Measurements from ENCODE around the gene SLC1A4. TPM values are rescaled to one million over a fixed set of nuclear protein-coding genes. Genes with fewer than 3 reads are reported as not detected.

The SLC1A4 gene
- total and polyA plus RNA-seq, 10 of the 15 experiments (the other 5 are each of a cell fraction or from before 2014, with no cell fraction given): 10.8 to 43.2 (median 27.7) TPM

DNA sequence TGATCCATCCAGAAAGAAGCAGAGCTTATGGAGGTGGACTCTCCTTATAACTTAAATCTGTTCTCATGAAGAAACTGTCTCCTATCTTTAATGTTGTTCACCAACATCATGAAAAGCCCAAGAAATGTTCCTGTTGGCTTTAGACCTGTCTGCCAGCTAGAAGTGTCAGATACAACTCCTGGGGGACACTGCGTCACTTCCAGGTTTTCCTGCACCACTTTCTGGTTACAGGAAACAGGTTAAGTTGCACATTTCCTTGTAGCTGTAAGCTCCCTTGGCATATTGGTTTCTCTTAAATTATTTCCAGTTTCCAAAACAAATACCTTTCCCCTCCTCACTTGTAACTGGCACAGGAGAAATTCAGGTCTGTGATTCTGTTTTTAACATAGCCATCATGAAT lies 69.9 kb downstream of the SLC1A4 start:
- Histone ChIP-seq H3K27me3 (replicated peaks in 1 of 2; ENCODE audit: control insufficient read depth in 2 of 2, insufficient read depth in 2 of 2, low read length in 1 of 2) (no peaks in the 10 kb centered on the region), H3K36me3 (ENCODE audit: control insufficient read depth in 2 of 2, insufficient read depth in 2 of 2, low read length in 1 of 2) (no peaks in the 10 kb centered on the region), H2AFZ (ENCODE audit: control insufficient read depth, low read depth, low read length) (no peak overlapping the region), H3K4me3 (no peak overlapping the region), H3K4me1 (ENCODE audit: control insufficient read depth, insufficient read depth, low read length) (peaks cover 23% of the 10 kb centered on the region), H3K9ac (ENCODE audit: control insufficient read depth, insufficient read depth, low read length) (no peak overlapping the region), H4K20me1 (ENCODE audit: control insufficient read depth, insufficient read depth) (no peaks in the 10 kb centered on the region), H3K9me3 (replicated peaks; ENCODE audit: control insufficient read depth, insufficient read depth, low read length) (no peaks in the 10 kb centered on the region), H3K79me2 (ENCODE audit: control insufficient read depth, insufficient read depth, low read length) (peaks cover 4% of the 10 kb centered on the region), H3K4me2 (ENCODE audit: control insufficient read depth, insufficient read depth) (no peak overlapping the region), H3K27ac (ENCODE audit: control insufficient read depth, insufficient read depth) (no peak overlapping the region)
- SMC1A ChIA-PET (ENCODE audit: uncharacterized antibody, unreplicated experiment): interaction anchor here (0.9 to 2.1 kb wide), 7 partner anchors 25 to 515 kb away, joined by 3 to 9 read pairs (median 4); no protein-coding TSS in a partner anchor
- in situ Hi-C loops (cut with MboI): no loop called here
- DNase-seq (ENCODE audit: low read depth, low spot score) (no peak), FAIRE-seq (no peak), ATAC-seq (no peak)
- BruUV-seq (replicated peaks): no TSS peak
- TF ChIP-seq SMARCA5 (IDR thresholded peaks at IDR 0.05): no peak
- TF ChIP-seq CEBPB (IDR thresholded peaks at IDR 0.05; ENCODE audit: borderline replicate concordance in 1 of 2, low read depth in 2 of 2, low read length in 2 of 2): no peak
- TF ChIP-seq, protein P1, sequence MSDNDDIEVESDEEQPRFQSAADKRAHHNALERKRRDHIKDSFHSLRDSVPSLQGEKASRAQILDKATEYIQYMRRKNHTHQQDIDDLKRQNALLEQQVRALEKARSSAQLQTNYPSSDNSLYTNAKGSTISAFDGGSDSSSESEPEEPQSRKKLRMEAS (IDR thresholded peaks at IDR 0.05; ENCODE audit: low read depth, low read length): no peak
- no peak for TF ChIP-seq SREBF2 (IDR thresholded peaks at IDR 0.05; ENCODE audit: low read length)
- TF ChIP-seq ZNF207 (IDR thresholded peaks at IDR 0.05; ENCODE audit: borderline replicate concordance): no peak
- no peak for TF ChIP-seq RB1 (IDR thresholded peaks at IDR 0.05; ENCODE audit: borderline replicate concordance)
- no peak for TF ChIP-seq TARDBP (IDR thresholded peaks at IDR 0.05; ENCODE audit: borderline replicate concordance)
- no peak for TF ChIP-seq RELA (IDR thresholded peaks at IDR 0.05; ENCODE audit: borderline replicate concordance, partially characterized antibody)
- TF ChIP-seq SUPT20H (IDR thresholded peaks at IDR 0.05; ENCODE audit: borderline replicate concordance, control insufficient read depth, low read depth, low read length): no peak
- TF ChIP-seq BACH1 (IDR thresholded peaks at IDR 0.05; ENCODE audit: borderline replicate concordance): no peak
- no peak for TF ChIP-seq HDGF (IDR thresholded peaks at IDR 0.05)
- TF ChIP-seq MXI1 (IDR thresholded peaks at IDR 0.05; ENCODE audit: low read depth, low read length): no peak
- TF ChIP-seq JUNB (IDR thresholded peaks at IDR 0.05): no peak
- TF ChIP-seq KLF5 (IDR thresholded peaks at IDR 0.05; ENCODE audit: partially characterized antibody): no peak
- RAD21 ChIA-PET (ENCODE audit: unreplicated experiment): interaction anchor here (0.6 to 1.5 kb wide), 4 partner anchors 71 to 605 kb away, joined by 3 to 4 read pairs (median 3); partner anchors contain the start of gene RAB1A
- POLR2A ChIA-PET: interaction anchor here (0.6 to 0.9 kb wide), 2 partner anchors 8 to 168 kb away, joined by 4 to 6 read pairs; partner anchors contain the start of gene ACTR2
- intact Hi-C loops (cut with micrococcal nuclease; ENCODE audit: unreplicated experiment): no loop called here
- CTCF ChIA-PET: interaction anchor here (1.2 to 2.0 kb wide), 5 partner anchors 24 to 130 kb away, joined by 3 to 10 read pairs (median 5); no protein-coding TSS in a partner anchor
- 100% methylated on average over 1 of the region's 1 CpG for WGBS (ENCODE audit: insufficient coverage, insufficient replicate concordance, low lambda C conversion rate, missing lambda C conversion rate)

Data from GM12878 (cell line).